ENCODE measurements around the gene USP36.

- TF ChIP-seq KAT7 (CRISPR knock-in tag; IDR thresholded peaks at IDR 0.05; ENCODE audit: borderline replicate concordance) (no peak), CTCF (IDR thresholded peaks at IDR 0.05) (no peak), MAX (CRISPR knock-in tag; IDR thresholded peaks at IDR 0.05) (no peak), JUN (CRISPR knock-in tag; IDR thresholded peaks at IDR 0.05) (no peak), ZNF423 (CRISPR knock-in tag; IDR thresholded peaks at IDR 0.05) (no peak), USF1 (CRISPR knock-in tag; IDR thresholded peaks at IDR 0.05) (no peak), JAZF1 (CRISPR knock-in tag; IDR thresholded peaks at IDR 0.05) (no peak), TP53 (CRISPR knock-in tag; IDR thresholded peaks at IDR 0.05) (no peak), ZNF232 (CRISPR knock-in tag; IDR thresholded peaks at IDR 0.05) (no peak)
- TF ChIP-seq, protein P1, sequence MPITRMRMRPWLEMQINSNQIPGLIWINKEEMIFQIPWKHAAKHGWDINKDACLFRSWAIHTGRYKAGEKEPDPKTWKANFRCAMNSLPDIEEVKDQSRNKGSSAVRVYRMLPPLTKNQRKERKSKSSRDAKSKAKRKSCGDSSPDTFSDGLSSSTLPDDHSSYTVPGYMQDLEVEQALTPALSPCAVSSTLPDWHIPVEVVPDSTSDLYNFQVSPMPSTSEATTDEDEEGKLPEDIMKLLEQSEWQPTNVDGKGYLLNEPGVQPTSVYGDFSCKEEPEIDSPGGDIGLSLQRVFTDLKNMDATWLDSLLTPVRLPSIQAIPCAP (CRISPR knock-in tag; IDR thresholded peaks at IDR 0.05): no peak
- TF ChIP-seq, protein P2, sequence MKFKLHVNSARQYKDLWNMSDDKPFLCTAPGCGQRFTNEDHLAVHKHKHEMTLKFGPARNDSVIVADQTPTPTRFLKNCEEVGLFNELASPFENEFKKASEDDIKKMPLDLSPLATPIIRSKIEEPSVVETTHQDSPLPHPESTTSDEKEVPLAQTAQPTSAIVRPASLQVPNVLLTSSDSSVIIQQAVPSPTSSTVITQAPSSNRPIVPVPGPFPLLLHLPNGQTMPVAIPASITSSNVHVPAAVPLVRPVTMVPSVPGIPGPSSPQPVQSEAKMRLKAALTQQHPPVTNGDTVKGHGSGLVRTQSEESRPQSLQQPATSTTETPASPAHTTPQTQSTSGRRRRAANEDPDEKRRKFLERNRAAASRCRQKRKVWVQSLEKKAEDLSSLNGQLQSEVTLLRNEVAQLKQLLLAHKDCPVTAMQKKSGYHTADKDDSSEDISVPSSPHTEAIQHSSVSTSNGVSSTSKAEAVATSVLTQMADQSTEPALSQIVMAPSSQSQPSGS (CRISPR knock-in tag; IDR thresholded peaks at IDR 0.05; ENCODE audit: borderline replicate concordance, low read depth): no peak
These were observed 87.0 kb downstream of the USP36 start for GRCh38 chr17:78753316-78754250.
